ENCODE data around the gene DGUOK.

DNA sequence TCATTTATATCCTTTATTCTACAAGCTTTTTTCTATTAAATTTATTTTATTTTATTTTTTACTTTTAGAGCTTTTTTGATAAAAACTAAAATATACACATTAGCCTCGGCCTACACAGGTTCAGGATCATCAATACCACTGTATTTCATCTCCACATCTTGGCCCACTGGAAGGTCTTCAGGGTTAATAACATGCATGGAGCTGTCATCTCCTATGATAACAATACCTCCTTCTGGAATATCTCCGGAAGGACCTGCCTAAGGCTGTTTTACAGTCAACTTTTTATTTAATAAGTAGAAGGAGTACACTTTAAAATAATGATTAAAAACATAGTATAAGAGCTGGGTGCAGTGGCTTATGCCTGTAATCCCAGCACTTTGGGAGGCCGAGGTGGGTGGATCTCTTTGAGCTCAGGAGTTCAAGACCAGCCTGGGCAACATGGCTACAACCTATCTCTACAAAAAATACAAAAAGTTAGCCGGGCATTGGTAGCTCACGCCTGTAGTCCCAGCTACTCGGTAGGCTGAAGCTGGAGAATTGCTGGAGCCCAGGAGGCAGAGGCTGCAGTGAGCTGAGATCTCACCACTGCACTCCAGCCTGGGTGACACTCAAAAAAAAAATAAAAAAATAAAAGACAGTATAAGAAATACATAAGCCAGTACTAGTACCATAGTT is 15.7 kb upstream of the DGUOK start:
- no peak for TF ChIP-seq POLR2A (IDR thresholded peaks at IDR 0.05)
- TF ChIP-seq, protein P1, sequence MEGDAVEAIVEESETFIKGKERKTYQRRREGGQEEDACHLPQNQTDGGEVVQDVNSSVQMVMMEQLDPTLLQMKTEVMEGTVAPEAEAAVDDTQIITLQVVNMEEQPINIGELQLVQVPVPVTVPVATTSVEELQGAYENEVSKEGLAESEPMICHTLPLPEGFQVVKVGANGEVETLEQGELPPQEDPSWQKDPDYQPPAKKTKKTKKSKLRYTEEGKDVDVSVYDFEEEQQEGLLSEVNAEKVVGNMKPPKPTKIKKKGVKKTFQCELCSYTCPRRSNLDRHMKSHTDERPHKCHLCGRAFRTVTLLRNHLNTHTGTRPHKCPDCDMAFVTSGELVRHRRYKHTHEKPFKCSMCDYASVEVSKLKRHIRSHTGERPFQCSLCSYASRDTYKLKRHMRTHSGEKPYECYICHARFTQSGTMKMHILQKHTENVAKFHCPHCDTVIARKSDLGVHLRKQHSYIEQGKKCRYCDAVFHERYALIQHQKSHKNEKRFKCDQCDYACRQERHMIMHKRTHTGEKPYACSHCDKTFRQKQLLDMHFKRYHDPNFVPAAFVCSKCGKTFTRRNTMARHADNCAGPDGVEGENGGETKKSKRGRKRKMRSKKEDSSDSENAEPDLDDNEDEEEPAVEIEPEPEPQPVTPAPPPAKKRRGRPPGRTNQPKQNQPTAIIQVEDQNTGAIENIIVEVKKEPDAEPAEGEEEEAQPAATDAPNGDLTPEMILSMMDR (IDR thresholded peaks at IDR 0.05 in 4 of 5, conservative IDR thresholded peaks at IDR 0.05 in 1 of 5): no peak
